Activated T-cell treated with anti-CD3 and anti-CD28 coated beads, Interleukin-2, amount 50 U/mL, for 72 hours (primary cell): ENCODE data around the gene B3GAT1. TPM values are rescaled to one million over a fixed set of nuclear protein-coding genes. Genes with fewer than 3 reads are reported as not detected.

Source experiments
- ATAC-seq, 2 donors: fragments of 150-1000 bp; cut with Tn5 transposase; replicated peaks in 1 of 2; 2 replicates each; pipeline ENCODE4 v1.10.0; 2021; ENCODE audit warnings: moderate library complexity in 2 of 2, mild to moderate bottlenecking in 1 of 2
- DNase-seq, 2 donors: peaks; one replicate each; pipeline ENCODE4 v3.0.0; 2021 to 2022; ENCODE audit warnings: mixed read lengths in 1 of 2
- H3K27ac Mint-ChIP-seq: one replicate; pipeline ENCODE4 v1.8.0; 2022; ENCODE audit warnings: mild to moderate bottlenecking, moderate library complexity, mixed read lengths
- H3K27me3 Mint-ChIP-seq: one replicate; pipeline ENCODE4 v1.8.0; 2022; ENCODE audit warnings: low read depth, mixed read lengths
- H3K36me3 Mint-ChIP-seq, 2 donors: one replicate each; pipeline ENCODE4 v1.8.0; 2022; ENCODE audit warnings: mixed read lengths in 2 of 2, mild to moderate bottlenecking in 1 of 2; ENCODE audit not compliant: insufficient read depth in 2 of 2
- H3K4me1 Mint-ChIP-seq: one replicate; pipeline ENCODE4 v1.8.0; 2022; ENCODE audit warnings: low read depth, mixed read lengths
- H3K4me3 Mint-ChIP-seq, 2 donors: one replicate each; pipeline ENCODE4 v1.8.0; 2022; ENCODE audit warnings: mild to moderate bottlenecking in 2 of 2, mixed read lengths in 2 of 2, moderate library complexity in 2 of 2
- H3K9me3 Mint-ChIP-seq, 2 donors: one replicate each; pipeline ENCODE4 v1.8.0; 2022; ENCODE audit warnings: mixed read lengths in 2 of 2
- total RNA-seq, 2 donors: library from RNA; stranded (reverse); gene quantifications; one replicate each; pipeline ENCODE4 v1.2.3, GENCODE V29; 2022

B3GAT1 gene
- total RNA-seq, 2 donors from 2014 or later: 0.05 to 0.42 TPM

GRCh38 chr11:134437821-134438220 lies 25.8 kb upstream of the B3GAT1 start:
- no peak for DNase-seq

GRCh38 chr11:134436781-134437180 lies 24.7 kb upstream of the B3GAT1 start:
- Mint-ChIP-seq H3K27me3 (peaks cover 9% of the 10 kb centered on the region), H3K27ac (no peak overlapping the region), H3K36me3 (no peaks in the 10 kb centered on the region), H3K9me3 (no peaks in the 10 kb centered on the region), H3K4me1 (no peaks in the 10 kb centered on the region), H3K4me3 (no peak overlapping the region)
- no peak for ATAC-seq
- no peak for DNase-seq

More at GRCh38 chr11:134437821-134438220, 25.8 kb upstream of the B3GAT1 start:
- H3K4me3 Mint-ChIP-seq: no peak overlapping the region
- H3K4me1 Mint-ChIP-seq: no peaks in the 10 kb centered on the region
- no peaks in the 10 kb centered on the region for H3K9me3 Mint-ChIP-seq
- no peak for ATAC-seq
- peaks cover 8% of the 10 kb centered on the region for H3K27me3 Mint-ChIP-seq
- H3K27ac Mint-ChIP-seq: no peak overlapping the region
- no peaks in the 10 kb centered on the region for H3K36me3 Mint-ChIP-seq

DNA sequence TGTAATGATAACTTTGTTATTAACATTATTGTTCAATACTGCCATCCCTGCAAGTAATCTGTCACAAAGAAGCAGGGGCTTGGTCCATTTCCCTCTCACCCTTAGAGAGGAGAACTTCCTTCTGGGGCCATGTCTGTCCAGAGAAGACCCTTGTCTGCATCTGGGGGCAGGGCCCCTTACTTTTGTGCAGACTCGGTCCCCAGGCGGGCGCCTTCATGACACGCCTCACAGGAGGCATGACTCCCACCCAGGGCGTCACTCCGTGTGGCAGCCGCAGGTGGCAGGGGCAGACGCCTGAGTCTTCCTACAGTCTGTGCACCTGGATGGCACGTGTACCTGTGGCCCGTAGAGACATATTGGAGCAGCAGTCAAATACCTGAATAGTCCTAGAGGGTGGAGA lies 21.8 kb upstream of the B3GAT1 start:
- H3K27me3 Mint-ChIP-seq: peaks cover 9% of the 10 kb centered on the region
- H3K4me1 Mint-ChIP-seq: no peaks in the 10 kb centered on the region
- no peak overlapping the region for H3K4me3 Mint-ChIP-seq
- ATAC-seq (no peak), DNase-seq (no peak)
- H3K36me3 Mint-ChIP-seq: no peaks in the 10 kb centered on the region
- H3K9me3 Mint-ChIP-seq: no peaks in the 10 kb centered on the region
- no peak overlapping the region for H3K27ac Mint-ChIP-seq

- no peaks in the 10 kb centered on the region for H3K9me3 Mint-ChIP-seq
- peaks cover 9% of the 10 kb centered on the region for H3K27me3 Mint-ChIP-seq
- no peak overlapping the region for H3K27ac Mint-ChIP-seq
- DNase-seq (no peak), ATAC-seq (no peak)
- no peaks in the 10 kb centered on the region for H3K36me3 Mint-ChIP-seq
- no peaks in the 10 kb centered on the region for H3K4me1 Mint-ChIP-seq
- H3K4me3 Mint-ChIP-seq: no peak overlapping the region
Measured at GRCh38 chr11:134433251-134433650, 21.2 kb upstream of the B3GAT1 start.

DNA sequence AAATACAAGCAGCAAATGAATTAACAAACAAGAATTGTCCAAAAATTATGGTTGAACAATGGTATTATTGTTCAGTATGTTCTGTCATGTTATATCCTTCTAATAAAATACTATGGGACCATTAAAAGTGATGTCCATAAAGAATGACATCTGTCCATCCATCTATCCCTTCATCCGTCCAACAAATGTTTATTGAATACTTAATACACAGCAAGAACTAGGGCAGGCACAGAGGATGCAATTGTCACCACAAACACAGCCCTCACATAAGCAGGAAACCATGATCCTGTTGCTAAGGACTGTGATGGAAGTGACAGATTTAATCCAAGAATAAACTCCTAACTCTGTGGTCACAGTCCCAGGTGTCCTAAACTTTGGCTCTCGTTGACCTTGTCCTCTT lies 20.7 kb upstream of the B3GAT1 start:
- ATAC-seq (no peak), DNase-seq (no peak)
- Mint-ChIP-seq H3K4me1 (no peaks in the 10 kb centered on the region), H3K36me3 (no peaks in the 10 kb centered on the region), H3K27ac (no peak overlapping the region), H3K4me3 (no peak overlapping the region), H3K27me3 (peaks cover 9% of the 10 kb centered on the region), H3K9me3 (no peaks in the 10 kb centered on the region)

DNA sequence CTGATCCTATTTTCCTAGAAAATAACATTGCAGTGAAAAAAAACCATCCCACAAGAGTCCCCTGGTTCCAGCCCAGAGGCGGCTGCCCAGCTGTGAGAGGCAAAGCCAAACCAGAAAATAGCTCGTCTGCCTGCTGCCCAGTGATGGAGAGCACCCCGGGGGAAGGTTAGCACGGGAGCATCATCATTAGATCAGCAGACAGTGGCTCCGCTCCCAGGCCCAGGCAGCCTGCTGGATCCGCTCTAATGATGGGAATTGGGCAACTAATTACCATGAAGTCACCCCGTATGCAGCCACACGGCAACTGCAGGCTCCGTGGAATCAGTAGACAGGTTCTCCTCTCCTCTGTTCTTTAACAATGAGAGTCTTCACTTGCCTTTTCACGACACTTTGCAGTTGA lies 17.1 kb upstream of the B3GAT1 start:
- Mint-ChIP-seq H3K27me3 (peaks cover 15% of the 10 kb centered on the region), H3K27ac (no peak overlapping the region), H3K4me3 (no peak overlapping the region), H3K4me1 (no peaks in the 10 kb centered on the region), H3K36me3 (no peaks in the 10 kb centered on the region), H3K9me3 (no peaks in the 10 kb centered on the region)
- DNase-seq (no peak), ATAC-seq (no peak)

GRCh38 chr11:134425816-134426536 lies 13.9 kb upstream of the B3GAT1 start:
- ATAC-seq (no peak), DNase-seq (no peak)
- no peak overlapping the region for H3K4me3 Mint-ChIP-seq
- peaks cover 22% of the 10 kb centered on the region for H3K27me3 Mint-ChIP-seq
- no peak overlapping the region for H3K27ac Mint-ChIP-seq
- H3K9me3 Mint-ChIP-seq: no peaks in the 10 kb centered on the region
- no peaks in the 10 kb centered on the region for H3K36me3 Mint-ChIP-seq
- H3K4me1 Mint-ChIP-seq: no peaks in the 10 kb centered on the region

DNA sequence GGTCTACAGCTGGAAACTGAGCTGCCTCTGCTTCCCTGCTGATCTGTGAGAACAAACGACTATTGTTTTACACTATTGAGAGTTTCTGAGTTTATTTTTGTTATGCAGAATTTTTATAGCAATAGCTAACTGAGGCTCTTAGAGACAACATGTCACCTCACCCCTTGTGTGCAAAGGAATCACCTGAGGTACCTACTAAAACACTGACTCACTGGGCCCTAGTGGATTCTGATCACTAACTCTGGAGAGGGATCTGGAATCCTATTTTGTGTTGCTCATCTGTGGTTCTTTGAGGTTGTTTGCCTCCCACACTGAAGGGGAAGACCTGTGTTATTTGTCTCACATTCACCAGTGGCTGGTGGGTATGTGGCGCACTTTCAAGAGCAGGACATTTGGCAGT lies 13.4 kb upstream of the B3GAT1 start:
- ATAC-seq: no peak
- no peak for DNase-seq
- no peak overlapping the region for H3K4me3 Mint-ChIP-seq
- no peaks in the 10 kb centered on the region for H3K4me1 Mint-ChIP-seq
- H3K36me3 Mint-ChIP-seq: no peaks in the 10 kb centered on the region
- H3K27ac Mint-ChIP-seq: no peak overlapping the region
- H3K27me3 Mint-ChIP-seq: peaks cover 22% of the 10 kb centered on the region
- H3K9me3 Mint-ChIP-seq: no peaks in the 10 kb centered on the region

DNA sequence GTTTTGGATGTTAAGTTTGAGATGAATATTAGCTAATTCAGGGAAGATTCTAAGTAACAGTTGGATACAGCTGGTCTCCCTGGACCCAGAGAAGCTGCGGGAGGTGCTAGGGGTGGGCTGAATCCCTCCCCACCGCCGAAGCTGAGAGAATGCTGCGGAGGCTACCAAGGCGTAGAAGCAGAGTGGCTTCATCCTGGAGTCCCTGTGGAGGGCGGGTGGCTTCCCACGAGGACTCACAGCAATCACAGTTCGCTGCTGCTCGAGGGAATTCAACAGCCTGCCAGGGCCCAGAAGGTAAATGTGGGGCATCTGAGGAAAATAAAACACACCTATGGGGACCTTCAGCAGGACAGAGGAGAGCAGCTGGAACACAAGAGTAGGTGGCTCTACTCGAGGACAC lies 11.1 kb upstream of the B3GAT1 start:
- peaks cover 22% of the 10 kb centered on the region for H3K27me3 Mint-ChIP-seq
- H3K36me3 Mint-ChIP-seq: no peaks in the 10 kb centered on the region

DNA sequence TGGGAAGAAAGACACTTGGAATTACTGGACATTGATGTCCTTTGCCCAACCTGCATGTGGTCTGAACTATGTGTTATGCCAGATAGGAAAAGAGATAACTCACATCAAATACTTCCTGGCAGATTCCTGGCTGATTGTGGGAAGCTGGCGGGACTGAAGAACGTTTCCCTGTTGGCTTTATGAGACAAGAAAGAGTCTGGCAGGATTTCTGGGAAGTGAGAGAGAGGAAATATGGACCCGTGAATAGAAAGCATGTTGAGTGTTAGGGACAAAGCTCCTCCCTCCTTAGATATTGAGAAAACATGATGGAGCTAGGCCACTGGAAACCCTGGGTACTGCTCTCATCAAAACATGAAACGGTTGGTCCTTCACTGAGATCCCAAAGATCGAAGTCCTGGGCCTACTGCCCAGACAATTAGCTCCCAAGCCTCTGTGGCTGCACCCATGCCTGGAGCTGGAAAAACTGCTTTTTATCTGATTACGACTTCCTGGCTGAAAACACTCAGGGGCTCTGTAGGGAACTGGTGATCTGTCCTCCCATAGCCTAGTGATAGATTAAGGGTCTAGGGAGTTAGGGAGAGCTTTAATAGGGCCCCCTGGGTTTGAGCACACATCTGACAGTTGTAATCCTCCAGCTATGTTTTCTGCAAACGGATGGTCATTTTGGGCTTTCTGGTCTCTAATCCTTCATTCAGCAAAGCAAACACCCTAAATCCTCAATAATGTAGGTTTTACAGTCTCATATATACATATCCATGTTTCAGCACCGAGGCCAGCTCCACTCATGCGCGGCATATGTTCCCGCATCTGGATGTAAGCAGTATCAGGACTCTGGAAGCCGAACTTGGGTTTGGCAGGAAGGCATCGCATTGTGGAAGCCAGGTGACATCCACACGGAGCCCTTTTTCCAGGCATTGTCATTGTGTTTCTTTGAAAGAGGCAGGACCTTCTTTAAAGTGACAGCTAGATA lies 6.1 kb upstream of the B3GAT1 start:
- no peak for ATAC-seq
- no peak for DNase-seq
- H3K4me1 Mint-ChIP-seq: no peaks in the 10 kb centered on the region
- H3K9me3 Mint-ChIP-seq: no peaks in the 10 kb centered on the region
- H3K27me3 Mint-ChIP-seq: peaks cover 50% of the 10 kb centered on the region
- H3K27ac Mint-ChIP-seq: no peak overlapping the region
- H3K4me3 Mint-ChIP-seq: no peak overlapping the region
- no peaks in the 10 kb centered on the region for H3K36me3 Mint-ChIP-seq

More for the DNA sequence above, 11.1 kb upstream of the B3GAT1 start:
- ATAC-seq: no peak
- no peak for DNase-seq
- no peaks in the 10 kb centered on the region for H3K4me1 Mint-ChIP-seq
- H3K27ac Mint-ChIP-seq: no peak overlapping the region
- H3K4me3 Mint-ChIP-seq: no peak overlapping the region
- H3K9me3 Mint-ChIP-seq: no peaks in the 10 kb centered on the region

DNA sequence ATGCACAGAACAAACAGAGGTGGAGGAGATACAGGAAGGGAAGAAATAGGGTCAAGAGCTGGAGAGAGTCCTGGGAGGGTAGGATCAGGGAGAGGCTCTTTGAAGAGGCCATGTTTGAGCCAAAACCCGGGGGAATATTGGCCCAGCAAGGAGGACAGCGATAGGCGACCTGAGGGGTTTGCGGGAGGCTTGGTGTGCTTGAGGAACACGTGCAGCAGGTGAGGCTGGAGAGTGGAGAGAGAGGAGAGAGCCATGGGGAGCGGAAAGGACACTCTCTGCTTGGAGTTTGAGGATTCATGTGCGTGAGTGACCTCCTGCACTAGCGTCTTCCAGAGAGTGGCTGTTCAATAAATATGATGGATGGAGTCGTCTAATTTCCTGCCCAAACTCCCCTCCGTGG lies 4.7 kb upstream of the B3GAT1 start:
- H3K36me3 Mint-ChIP-seq: no peaks in the 10 kb centered on the region
- H3K27me3 Mint-ChIP-seq: peaks cover 40% of the 10 kb centered on the region
- ATAC-seq: no peak
- DNase-seq: no peak
- H3K9me3 Mint-ChIP-seq: no peaks in the 10 kb centered on the region
- no peak overlapping the region for H3K27ac Mint-ChIP-seq
- no peak overlapping the region for H3K4me3 Mint-ChIP-seq
- H3K4me1 Mint-ChIP-seq: no peaks in the 10 kb centered on the region

- H3K9me3 Mint-ChIP-seq: no peaks in the 10 kb centered on the region
- H3K36me3 Mint-ChIP-seq: no peaks in the 10 kb centered on the region
- no peak for DNase-seq
- peaks cover 50% of the 10 kb centered on the region for H3K27me3 Mint-ChIP-seq
- H3K27ac Mint-ChIP-seq: no peak overlapping the region
- no peak overlapping the region for H3K4me3 Mint-ChIP-seq
- no peak for ATAC-seq
- no peaks in the 10 kb centered on the region for H3K4me1 Mint-ChIP-seq
Measured at GRCh38 chr11:134414766-134415765, 3.0 kb upstream of the B3GAT1 start.
